OCI-M1 (cell line): ENCODE data around the gene HDAC4.

Source experiments
- DNase-seq: peaks from one replicate; lab custom pipeline; 2025; lab: John Stamatoyannopoulos, UW

HDAC4 gene

GRCh38 chr2:239326831-239327535, 73.8 kb downstream of the HDAC4 start:
- no peak for DNase-seq

- no peak for DNase-seq
Measured at GRCh38 chr2:239324456-239324855, 76.4 kb downstream of the HDAC4 start.

GRCh38 chr2:239323447-239323846, 77.4 kb downstream of the HDAC4 start:
- DNase-seq, result no peak

GRCh38 chr2:239322416-239323086, 78.3 kb downstream of the HDAC4 start:
- DNase-seq, result no peak

- peak; percentile 47 for DNase-seq
Measured at GRCh38 chr2:239321596-239322415, 79.0 kb downstream of the HDAC4 start.

GRCh38 chr2:239318790-239319661, 81.8 kb downstream of the HDAC4 start:
- peak; percentile 80 for DNase-seq

GRCh38 chr2:239318151-239318611, 82.6 kb downstream of the HDAC4 start:
- no peak for DNase-seq

GRCh38 chr2:239316562-239317465, 84.0 kb downstream of the HDAC4 start:
- DNase-seq, result peak; percentile 51

- no peak for DNase-seq
Measured at GRCh38 chr2:239315308-239315707, 85.5 kb downstream of the HDAC4 start.

GRCh38 chr2:239313776-239314175, 87.0 kb downstream of the HDAC4 start:
- DNase-seq, result no peak

GRCh38 chr2:239312741-239313667, 87.8 kb downstream of the HDAC4 start:
- DNase-seq, result no peak

GRCh38 chr2:239312081-239312511, 88.7 kb downstream of the HDAC4 start:
- DNase-seq, result no peak

GRCh38 chr2:239311132-239312040, 89.4 kb downstream of the HDAC4 start:
- DNase-seq, result no peak

- no peak for DNase-seq
Measured at GRCh38 chr2:239310401-239311061, 90.3 kb downstream of the HDAC4 start.

- DNase-seq, result no peak
Measured at GRCh38 chr2:239309398-239310245, 91.2 kb downstream of the HDAC4 start.

GRCh38 chr2:239308661-239309397, 92.0 kb downstream of the HDAC4 start:
- no peak for DNase-seq
